Heart right ventricle (tissue), 16 donors: Measurements from ENCODE around the gene C1orf167. TPM values are rescaled to one million over a fixed set of nuclear protein-coding genes. Genes with fewer than 3 reads are reported as not detected.

ENCODE experiments used
- ATAC-seq, 8 donors: fragments of 200-7000 bp; cut with Tn5 transposase; one replicate each; pipeline ENCODE4 v1.9.1; 2020; ENCODE audit warnings: mild to moderate bottlenecking in 8 of 8, moderate library complexity in 8 of 8, moderate number of reproducible peaks in 1 of 8
- DNase-seq, 2 donors: peaks; one replicate each; pipeline ENCODE4 v3.0.0-alpha.2; 2020
- H3K27ac ChIP-seq, 10 donors: fragments of 200-600 bp; sonication (generic) in 2 of 10; one replicate each; pipeline versions ENCODE4 v1.5.0 to v1.8.0; 2020 to 2022; ENCODE audit warnings: mild to moderate bottlenecking in 3 of 10
- H3K27me3 ChIP-seq, 7 donors: fragments of 200-600 bp; one replicate each; pipeline ENCODE4 v1.8.0; 2021 to 2022; ENCODE audit warnings: mild to moderate bottlenecking in 2 of 7
- H3K36me3 ChIP-seq, 9 donors: fragments of 200-600 bp; sonication (generic) in 1 of 9; one replicate each; pipeline versions ENCODE4 v1.5.0 to v1.8.0; 2020 to 2022; ENCODE audit warnings: mild to moderate bottlenecking in 2 of 9
- H3K4me1 ChIP-seq, 9 donors: fragments of 200-600 bp; sonication (generic) in 1 of 9; one replicate each; pipeline versions ENCODE4 v1.5.0 to v1.8.0; 2020 to 2022; ENCODE audit warnings: mild to moderate bottlenecking in 4 of 9
- H3K4me3 ChIP-seq, 10 donors: fragments of 200-600 bp; sonication (generic) in 2 of 10; one replicate each; pipeline versions ENCODE4 v1.5.0 to v1.8.0; 2020 to 2022; ENCODE audit warnings: mild to moderate bottlenecking in 7 of 10, moderate library complexity in 2 of 10
- H3K9me3 ChIP-seq, 11 donors: fragments of 200-600 bp in 10 of 11; sonication (generic) in 2 of 11; one replicate each; pipeline versions ENCODE4 v1.5.0 to v1.8.0; 2013 to 2022; ENCODE audit warnings: mild to moderate bottlenecking in 2 of 11, control low read depth in 1 of 11, moderate library complexity in 1 of 11
- WGBS, 2 donors: extraction: QIAGEN DNeasy Blood & Tissue Kit; methylation state at CpG; one replicate each; pipeline ENCODE4 v1.1.7; 2013; ENCODE audit warnings: inconsistent platforms in 1 of 2; 5-methylcytosine and 5-hydroxymethylcytosine counted together
- intact Hi-C, 10 donors: fragments of 100-400 bp; cut with DNase I; formaldehyde crosslinking; loops; one replicate each; pipeline versions ENCODE4 v1.11.1 to v1.14.2; 2022
- long read RNA-seq, 3 donors: library from polyadenylated mRNA; unstranded; transcript quantifications; one replicate each; pipeline ENCODE4 v2.0.0, GENCODE V29; 2020 to 2021
- polyA plus RNA-seq, 2 donors: library from polyadenylated mRNA; stranded (reverse); fragments of 200-250 nt; gene quantifications; one replicate each; pipeline ENCODE4 v1.2.3, GENCODE V29; 2013
- total RNA-seq, 10 donors: library from RNA; stranded (reverse); fragmentation: NEBNext Ultra II Directional in 3 of 10; extraction: Animal tissue kit (Norgen Biotek cat#: 25700) in 3 of 10; gene quantifications; one replicate each; pipeline versions ENCODE4 v1.2.1 to v1.2.4, GENCODE V29; 2021 to 2023
- TF ChIP-seq, protein P1 (sequence below), 9 donors: fragments of 200-600 bp; sonication (generic) in 2 of 9; IDR thresholded peaks; one replicate each; pipeline versions ENCODE4 v1.5.0 to v1.8.0; 2021 to 2022; ENCODE audit warnings: antibody characterized with exemption in 9 of 9, mild to moderate bottlenecking in 5 of 9, moderate library complexity in 1 of 9
- donor health status: Arrhythmogenic right ventricular cardiomyopathy.
- donor health status: ischemic (EF 13 %, LVEDD 7.1; RV severe dilation, severe dysfunction).
- donor health status: healthy with polysubstance abuse.
- donor health status: DM: no; HTN: yes; CAD: no.
- donor health status: DM: no; HTN: no; CAD: no.
- donor health status: ischemic (EF 25% LVEDD 6.9; RV normal size, moderate dysfunction).
- donor health status: ischemic (EF 25% LVEDD 5.7; RV mildly dilated, moderate dysfunction).
- donor health status: healthy.
- donor health status: DM: yes; HTN: yes; CAD: no.
- donor health status: Ischemic cardiomyopathy.
- donor health status: ischemic (EF 35%, LVEDD 5.7; RV mildly dilated, moderate dysfunction).
- donor health status: nonischemic (EF 11% LVEDD 7.7; RV severe dilation, severe dysfunction).
- donor health status: DM: yes; HTN: yes; CAD: no.
- donor health status: PGD.
- donor health status: ischemic (EF 29% LVEDD 5.4; RV normal size, mild dysfunction).
- donor health status: nonischemic (EF 23%, LVEDD 6.1; RV moderate dilation, normal function).

Gene C1orf167
- total RNA-seq (10 to 100 TPM in 1 of 10 donors, 1 to 10 TPM in 9; 2.4 to 12.8 (median 5.1) TPM), polyA plus RNA-seq (1 to 10 TPM; 7.5 to 9.0 TPM)
- long read RNA-seq, donor 1, partial matches to known transcripts, result 1 of 4 reads
- long read RNA-seq, donor 1, other reads (novel, unspliced or antisense), result 3 of 4 reads
- long read RNA-seq, donor 2, partial matches to known transcripts, result 1 of 3 reads
- long read RNA-seq, donor 2, other reads (novel, unspliced or antisense), result 2 of 3 reads
- long read RNA-seq, donor 3, partial matches to known transcripts, result 0 of 9 reads
- long read RNA-seq, donor 3, other reads (novel, unspliced or antisense), result 9 of 9 reads

GRCh38 chr1:11761988-11762406 lies at the start of gene C1orf167:
Gene C1orf167 (plus strand): TSS chr1:11762193. CDS start chr1:11764401, 2,208 bp downstream.
- H3K4me3 ChIP-seq, result peak within 1 kb of the TSS in 1 of 10 donors; percentile 32
- H3K27ac ChIP-seq, result no peak within 1 kb of the TSS
- H3K9me3 ChIP-seq, result no peaks in the 10 kb centered on the region
- intact Hi-C loops, result no loop called here
- TF ChIP-seq, protein P1, sequence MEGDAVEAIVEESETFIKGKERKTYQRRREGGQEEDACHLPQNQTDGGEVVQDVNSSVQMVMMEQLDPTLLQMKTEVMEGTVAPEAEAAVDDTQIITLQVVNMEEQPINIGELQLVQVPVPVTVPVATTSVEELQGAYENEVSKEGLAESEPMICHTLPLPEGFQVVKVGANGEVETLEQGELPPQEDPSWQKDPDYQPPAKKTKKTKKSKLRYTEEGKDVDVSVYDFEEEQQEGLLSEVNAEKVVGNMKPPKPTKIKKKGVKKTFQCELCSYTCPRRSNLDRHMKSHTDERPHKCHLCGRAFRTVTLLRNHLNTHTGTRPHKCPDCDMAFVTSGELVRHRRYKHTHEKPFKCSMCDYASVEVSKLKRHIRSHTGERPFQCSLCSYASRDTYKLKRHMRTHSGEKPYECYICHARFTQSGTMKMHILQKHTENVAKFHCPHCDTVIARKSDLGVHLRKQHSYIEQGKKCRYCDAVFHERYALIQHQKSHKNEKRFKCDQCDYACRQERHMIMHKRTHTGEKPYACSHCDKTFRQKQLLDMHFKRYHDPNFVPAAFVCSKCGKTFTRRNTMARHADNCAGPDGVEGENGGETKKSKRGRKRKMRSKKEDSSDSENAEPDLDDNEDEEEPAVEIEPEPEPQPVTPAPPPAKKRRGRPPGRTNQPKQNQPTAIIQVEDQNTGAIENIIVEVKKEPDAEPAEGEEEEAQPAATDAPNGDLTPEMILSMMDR (IDR thresholded peaks at IDR 0.05), result no peak
- peaks cover 0 to 9% (median 3%) of the 10 kb centered on the region in 9 donors for H3K4me1 ChIP-seq
- DNase-seq (no peak), ATAC-seq (peak in 3 of 8 donors; percentile 29 to 51 (median 48))
- H3K36me3 ChIP-seq, result no peaks in the 10 kb centered on the region
- WGBS, 2 donors, result 6 to 7% methylated on average over 29 of the region's 29 CpGs
- H3K27me3 ChIP-seq, result peaks cover 0 to 25% (median 19%) of the 10 kb centered on the region in 7 donors

GRCh38 chr1:11712285-11712684 lies 49.7 kb upstream of the C1orf167 start:
- H3K4me1 ChIP-seq, result peaks cover 0 to 15% (median 10%) of the 10 kb centered on the region in 9 donors
- DNase-seq (no peak), ATAC-seq (no peak)
- no peaks in the 10 kb centered on the region for H3K9me3 ChIP-seq
- 89 to 92% methylated on average over 8 of the region's 8 CpGs for WGBS, 2 donors
- no peaks in the 10 kb centered on the region for H3K36me3 ChIP-seq
- H3K4me3 ChIP-seq, result no peak overlapping the region
- no peak overlapping the region for H3K27ac ChIP-seq
- intact Hi-C loops, result no loop called here
- TF ChIP-seq, protein P1 (IDR thresholded peaks at IDR 0.05), result no peak
- peaks cover 0 to 35% (median 13%) of the 10 kb centered on the region in 7 donors for H3K27me3 ChIP-seq

GRCh38 chr1:11713095-11713494 lies 48.9 kb upstream of the C1orf167 start:
- no peaks in the 10 kb centered on the region for H3K36me3 ChIP-seq
- peaks cover 0 to 35% (median 13%) of the 10 kb centered on the region in 7 donors for H3K27me3 ChIP-seq
- TF ChIP-seq, protein P1 (IDR thresholded peaks at IDR 0.05), result no peak
- H3K27ac ChIP-seq, result no peak overlapping the region
- H3K4me3 ChIP-seq, result no peak overlapping the region
- H3K4me1 ChIP-seq, result peaks cover 0 to 7% (median 2%) of the 10 kb centered on the region in 9 donors
- ATAC-seq (no peak), DNase-seq (no peak)
- intact Hi-C loops, result no loop called here
- 77 to 79% methylated on average over 11 of the region's 11 CpGs for WGBS, 2 donors
- H3K9me3 ChIP-seq, result no peaks in the 10 kb centered on the region

DNA sequence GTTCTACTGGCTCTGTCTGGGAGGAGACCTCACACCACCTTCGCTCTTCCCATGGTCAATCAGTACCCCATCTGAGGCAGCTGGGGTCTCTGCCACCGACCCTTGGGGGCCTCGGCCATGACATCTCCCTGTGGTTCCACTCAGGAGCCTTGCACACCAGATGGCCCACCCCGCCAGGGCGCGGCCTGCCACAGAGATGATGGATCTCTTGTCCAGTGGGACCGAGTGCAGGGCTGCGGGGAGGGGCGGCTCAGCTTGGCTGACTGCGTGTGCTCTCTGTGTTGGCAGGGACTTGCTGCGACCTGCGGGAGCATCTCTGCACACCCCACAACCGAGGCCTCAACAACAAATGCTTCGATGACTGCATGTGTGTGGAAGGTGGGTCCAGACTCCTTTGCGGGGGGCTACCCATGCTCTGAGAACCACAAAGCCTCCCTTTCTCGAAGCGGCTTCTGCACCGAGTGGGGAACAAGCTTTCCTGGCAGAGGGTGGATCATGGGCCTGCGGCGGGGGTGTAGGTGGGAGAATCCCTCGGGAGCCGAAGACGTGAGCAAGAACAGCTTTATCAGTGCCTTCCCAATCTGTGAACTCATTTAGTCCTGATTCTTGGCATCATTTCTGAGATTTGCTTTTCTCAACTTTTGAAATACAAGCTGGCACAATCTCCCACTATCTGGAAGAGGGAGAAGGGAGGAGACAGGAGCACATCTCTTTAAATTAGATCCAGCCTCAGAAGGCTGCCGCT lies 47.0 kb upstream of the C1orf167 start:
- Histone ChIP-seq H3K27ac (no peak overlapping the region), H3K27me3 (peaks cover 0 to 42% (median 8%) of the 10 kb centered on the region in 7 donors), H3K4me1 (peaks cover 0 to 13% (median 8%) of the 10 kb centered on the region in 9 donors), H3K4me3 (no peak overlapping the region), H3K36me3 (no peaks in the 10 kb centered on the region), H3K9me3 (no peaks in the 10 kb centered on the region)
- DNase-seq (no peak), ATAC-seq (no peak)
- TF ChIP-seq, protein P1 (IDR thresholded peaks at IDR 0.05), result no peak
- 67 to 80% methylated on average over 24 of the region's 24 CpGs for WGBS, 2 donors
- intact Hi-C loops, result loop anchor here in 7 of 10 donors (5.0 kb wide), 3 partner anchors 33 to 63 kb away; partner anchors contain the start of genes FBXO6 (in 3 of the 7), FBXO2 (in 2 of the 7), FBXO44 (in 2 of the 7) and MAD2L2 (in 2 of the 7)
